ENCODE data around the gene CDC42BPG. TPM values are rescaled to one million over a fixed set of nuclear protein-coding genes. Genes with fewer than 3 reads are reported as not detected.

Gene CDC42BPG
- total RNA-seq, 1 experiment from 2014 or later = 0.15 TPM

- no peaks in the 10 kb centered on the region for H3K27me3 ChIP-seq (ENCODE audit: low read length)
- no peak for DNase-seq
- no peak overlapping the region for H3K4me2 ChIP-seq (ENCODE audit: low read depth, low read length, poor library complexity, severe bottlenecking)
- H3K9me2 ChIP-seq (replicated peaks; ENCODE audit: insufficient read depth, low read length) = no peaks in the 10 kb centered on the region
- H3K79me2 ChIP-seq (ENCODE audit: low read length) = no peaks in the 10 kb centered on the region
- H3K9me3 ChIP-seq (ENCODE audit: low read length) = no peaks in the 10 kb centered on the region
- no peak overlapping the region for H3K27ac ChIP-seq (ENCODE audit: low read length)
- no peaks in the 10 kb centered on the region for H4K20me1 ChIP-seq (ENCODE audit: insufficient read depth, low read depth, low read length)
- H2AFZ ChIP-seq (ENCODE audit: low read length) = no peak overlapping the region
- no peak overlapping the region for H3K4me3 ChIP-seq (ENCODE audit: low read length)
- no peaks in the 10 kb centered on the region for H3K36me3 ChIP-seq (ENCODE audit: insufficient read depth, low read length)
- H3K9ac ChIP-seq (ENCODE audit: low read length) = no peak overlapping the region
- H3K4me1 ChIP-seq (ENCODE audit: low read length) = no peaks in the 10 kb centered on the region
Observed at GRCh38 chr11:64834031-64834722, 10.3 kb downstream of the CDC42BPG start.

- Histone ChIP-seq H3K79me2 (ENCODE audit: low read length) (no peaks in the 10 kb centered on the region), H3K9ac (ENCODE audit: low read length) (no peak overlapping the region), H3K36me3 (ENCODE audit: insufficient read depth, low read length) (no peaks in the 10 kb centered on the region), H3K27me3 (ENCODE audit: low read length) (no peaks in the 10 kb centered on the region), H3K9me3 (ENCODE audit: low read length) (no peaks in the 10 kb centered on the region), H3K4me2 (ENCODE audit: low read depth, low read length, poor library complexity, severe bottlenecking) (no peak overlapping the region), H3K4me3 (ENCODE audit: low read length) (no peak overlapping the region), H3K9me2 (replicated peaks; ENCODE audit: insufficient read depth, low read length) (no peaks in the 10 kb centered on the region), H4K20me1 (ENCODE audit: insufficient read depth, low read depth, low read length) (no peaks in the 10 kb centered on the region), H3K27ac (ENCODE audit: low read length) (no peak overlapping the region), H3K4me1 (ENCODE audit: low read length) (no peaks in the 10 kb centered on the region), H2AFZ (ENCODE audit: low read length) (no peak overlapping the region)
- DNase-seq = no peak
Observed at GRCh38 chr11:64833509-64833908, 10.9 kb downstream of the CDC42BPG start.

- Histone ChIP-seq H3K79me2 (ENCODE audit: low read length) (no peaks in the 10 kb centered on the region), H3K4me3 (ENCODE audit: low read length) (no peak overlapping the region), H3K27me3 (ENCODE audit: low read length) (no peaks in the 10 kb centered on the region), H3K9me2 (replicated peaks; ENCODE audit: insufficient read depth, low read length) (no peaks in the 10 kb centered on the region), H3K4me2 (ENCODE audit: low read depth, low read length, poor library complexity, severe bottlenecking) (no peak overlapping the region), H3K9me3 (ENCODE audit: low read length) (no peaks in the 10 kb centered on the region), H3K4me1 (ENCODE audit: low read length) (no peaks in the 10 kb centered on the region), H3K9ac (ENCODE audit: low read length) (no peak overlapping the region), H3K36me3 (ENCODE audit: insufficient read depth, low read length) (no peaks in the 10 kb centered on the region), H2AFZ (ENCODE audit: low read length) (no peak overlapping the region), H4K20me1 (ENCODE audit: insufficient read depth, low read depth, low read length) (no peaks in the 10 kb centered on the region), H3K27ac (ENCODE audit: low read length) (no peak overlapping the region)
- DNase-seq = no peak
Observed at GRCh38 chr11:64833198-64833502, 11.3 kb downstream of the CDC42BPG start.

GRCh38 chr11:64832467-64833197 is 11.8 kb downstream of the CDC42BPG start:
- no peak overlapping the region for H3K9ac ChIP-seq (ENCODE audit: low read length)
- no peak overlapping the region for H3K4me2 ChIP-seq (ENCODE audit: low read depth, low read length, poor library complexity, severe bottlenecking)
- no peaks in the 10 kb centered on the region for H3K4me1 ChIP-seq (ENCODE audit: low read length)
- no peaks in the 10 kb centered on the region for H4K20me1 ChIP-seq (ENCODE audit: insufficient read depth, low read depth, low read length)
- H3K9me3 ChIP-seq (ENCODE audit: low read length) = no peaks in the 10 kb centered on the region
- H3K9me2 ChIP-seq (replicated peaks; ENCODE audit: insufficient read depth, low read length) = no peaks in the 10 kb centered on the region
- H2AFZ ChIP-seq (ENCODE audit: low read length) = no peak overlapping the region
- no peak overlapping the region for H3K27ac ChIP-seq (ENCODE audit: low read length)
- no peaks in the 10 kb centered on the region for H3K27me3 ChIP-seq (ENCODE audit: low read length)
- no peak overlapping the region for H3K4me3 ChIP-seq (ENCODE audit: low read length)
- H3K36me3 ChIP-seq (ENCODE audit: insufficient read depth, low read length) = no peaks in the 10 kb centered on the region
- no peak for DNase-seq
- no peaks in the 10 kb centered on the region for H3K79me2 ChIP-seq (ENCODE audit: low read length)

- H3K27ac ChIP-seq (ENCODE audit: low read length) = no peak overlapping the region
- H3K4me2 ChIP-seq (ENCODE audit: low read depth, low read length, poor library complexity, severe bottlenecking) = no peak overlapping the region
- H3K4me3 ChIP-seq (ENCODE audit: low read length) = no peak overlapping the region
- no peaks in the 10 kb centered on the region for H3K79me2 ChIP-seq (ENCODE audit: low read length)
- H3K9ac ChIP-seq (ENCODE audit: low read length) = no peak overlapping the region
- H2AFZ ChIP-seq (ENCODE audit: low read length) = no peak overlapping the region
- no peaks in the 10 kb centered on the region for H3K36me3 ChIP-seq (ENCODE audit: insufficient read depth, low read length)
- no peaks in the 10 kb centered on the region for H3K4me1 ChIP-seq (ENCODE audit: low read length)
- no peaks in the 10 kb centered on the region for H3K9me3 ChIP-seq (ENCODE audit: low read length)
- no peaks in the 10 kb centered on the region for H3K9me2 ChIP-seq (replicated peaks; ENCODE audit: insufficient read depth, low read length)
- no peaks in the 10 kb centered on the region for H4K20me1 ChIP-seq (ENCODE audit: insufficient read depth, low read depth, low read length)
- no peak for DNase-seq
- H3K27me3 ChIP-seq (ENCODE audit: low read length) = no peaks in the 10 kb centered on the region
Observed at GRCh38 chr11:64831411-64831891, 13.0 kb downstream of the CDC42BPG start.

- Histone ChIP-seq H3K4me2 (ENCODE audit: low read depth, low read length, poor library complexity, severe bottlenecking) (no peak overlapping the region), H3K4me3 (ENCODE audit: low read length) (no peak overlapping the region), H3K9ac (ENCODE audit: low read length) (no peak overlapping the region), H3K27ac (ENCODE audit: low read length) (no peak overlapping the region), H2AFZ (ENCODE audit: low read length) (no peak overlapping the region), H3K9me3 (ENCODE audit: low read length) (no peaks in the 10 kb centered on the region), H3K9me2 (replicated peaks; ENCODE audit: insufficient read depth, low read length) (no peaks in the 10 kb centered on the region), H3K36me3 (ENCODE audit: insufficient read depth, low read length) (no peaks in the 10 kb centered on the region), H4K20me1 (ENCODE audit: insufficient read depth, low read depth, low read length) (no peaks in the 10 kb centered on the region), H3K27me3 (ENCODE audit: low read length) (no peaks in the 10 kb centered on the region), H3K4me1 (ENCODE audit: low read length) (no peaks in the 10 kb centered on the region), H3K79me2 (ENCODE audit: low read length) (no peaks in the 10 kb centered on the region)
- no peak for DNase-seq
Observed at GRCh38 chr11:64829536-64830251, 14.8 kb downstream of the CDC42BPG start.

GRCh38 chr11:64827451-64827839 is 17.0 kb downstream of the CDC42BPG start:
- Histone ChIP-seq H4K20me1 (ENCODE audit: insufficient read depth, low read depth, low read length) (no peaks in the 10 kb centered on the region), H3K27ac (ENCODE audit: low read length) (no peak overlapping the region), H3K36me3 (ENCODE audit: insufficient read depth, low read length) (no peaks in the 10 kb centered on the region)

More at GRCh38 chr11:64827451-64827839, 17.0 kb downstream of the CDC42BPG start:
- H3K27me3 ChIP-seq (ENCODE audit: low read length) = no peaks in the 10 kb centered on the region
- no peak for DNase-seq
- no peak overlapping the region for H2AFZ ChIP-seq (ENCODE audit: low read length)
- H3K9ac ChIP-seq (ENCODE audit: low read length) = no peak overlapping the region
- no peaks in the 10 kb centered on the region for H3K9me3 ChIP-seq (ENCODE audit: low read length)
- no peaks in the 10 kb centered on the region for H3K79me2 ChIP-seq (ENCODE audit: low read length)
- no peak overlapping the region for H3K4me3 ChIP-seq (ENCODE audit: low read length)
- no peaks in the 10 kb centered on the region for H3K4me1 ChIP-seq (ENCODE audit: low read length)
- H3K4me2 ChIP-seq (ENCODE audit: low read depth, low read length, poor library complexity, severe bottlenecking) = no peak overlapping the region
- H3K9me2 ChIP-seq (replicated peaks; ENCODE audit: insufficient read depth, low read length) = no peaks in the 10 kb centered on the region
